Nephron (organoid): ENCODE measurements around the gene TH.

ENCODE experiments used
- H3K27ac Mint-ChIP-seq, 3 experiments: 2 replicates each; pipeline ENCODE4 v1.8.0; 2020; ENCODE audit warnings: mixed read lengths in 3 of 3, mild to moderate bottlenecking in 2 of 3, moderate library complexity in 1 of 3
- H3K27me3 Mint-ChIP-seq: 2 replicates; pipeline ENCODE4 v1.8.0; 2021; ENCODE audit warnings: low read depth, mild to moderate bottlenecking, moderate library complexity, mixed read lengths
- H3K36me3 Mint-ChIP-seq: 2 replicates; pipeline ENCODE4 v1.8.0; 2020; ENCODE audit warnings: low read depth, mixed read lengths
- H3K4me1 Mint-ChIP-seq: 2 replicates; pipeline ENCODE4 v1.8.0; 2020; ENCODE audit warnings: mixed read lengths
- H3K4me3 Mint-ChIP-seq, 3 experiments: 2 replicates each; pipeline ENCODE4 v1.8.0; 2020; ENCODE audit warnings: mild to moderate bottlenecking in 3 of 3, mixed read lengths in 3 of 3, moderate library complexity in 2 of 3
- H3K9me3 Mint-ChIP-seq: 2 replicates; pipeline ENCODE4 v1.8.0; 2020; ENCODE audit warnings: mixed read lengths
- TF ChIP-seq, protein P1 (sequence below), 3 experiments: fragments of 200-600 bp; sonication (generic); IDR thresholded peaks; one replicate each; pipeline ENCODE4 v1.5.0; 2021; ENCODE audit warnings: antibody characterized with exemption in 3 of 3; ENCODE audit not compliant: unreplicated experiment in 3 of 3

TH gene

DNA sequence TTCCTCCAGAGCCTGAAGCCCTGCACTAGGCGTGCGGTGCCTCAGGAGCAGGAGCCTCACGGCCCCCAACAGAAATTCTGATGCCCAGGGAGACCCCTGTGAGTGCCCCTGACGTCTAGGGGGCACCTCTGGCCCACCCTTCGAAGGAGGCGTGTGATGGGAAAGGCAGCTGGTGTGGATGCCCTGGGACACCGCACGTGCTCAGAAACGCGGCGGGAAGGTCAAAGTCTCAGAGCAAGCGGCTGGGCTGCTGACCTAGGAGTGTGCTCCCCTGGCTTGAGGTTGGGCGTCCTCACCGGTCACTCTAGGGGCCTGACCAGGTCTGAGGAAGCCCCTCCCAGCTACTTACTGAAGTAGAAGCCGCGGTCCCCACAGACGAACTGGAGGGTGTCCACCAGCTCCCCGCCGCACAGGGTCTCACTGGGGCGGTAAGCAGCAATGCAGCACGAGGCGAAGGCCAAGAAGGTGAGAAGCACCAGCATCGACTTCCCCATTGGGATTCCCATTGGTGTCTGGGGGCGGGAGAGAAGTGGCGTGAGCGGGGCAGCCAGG is 36.5 kb downstream of the TH start:
- Mint-ChIP-seq H3K27me3 (peaks cover 74% of the 10 kb centered on the region), H3K27ac (no peak overlapping the region), H3K4me3 (peak overlapping the region; percentile 93 to 96 (median 95)), H3K9me3 (no peaks in the 10 kb centered on the region), H3K36me3 (peaks cover 47% of the 10 kb centered on the region), H3K4me1 (peaks cover 31% of the 10 kb centered on the region)
- TF ChIP-seq, protein P1, sequence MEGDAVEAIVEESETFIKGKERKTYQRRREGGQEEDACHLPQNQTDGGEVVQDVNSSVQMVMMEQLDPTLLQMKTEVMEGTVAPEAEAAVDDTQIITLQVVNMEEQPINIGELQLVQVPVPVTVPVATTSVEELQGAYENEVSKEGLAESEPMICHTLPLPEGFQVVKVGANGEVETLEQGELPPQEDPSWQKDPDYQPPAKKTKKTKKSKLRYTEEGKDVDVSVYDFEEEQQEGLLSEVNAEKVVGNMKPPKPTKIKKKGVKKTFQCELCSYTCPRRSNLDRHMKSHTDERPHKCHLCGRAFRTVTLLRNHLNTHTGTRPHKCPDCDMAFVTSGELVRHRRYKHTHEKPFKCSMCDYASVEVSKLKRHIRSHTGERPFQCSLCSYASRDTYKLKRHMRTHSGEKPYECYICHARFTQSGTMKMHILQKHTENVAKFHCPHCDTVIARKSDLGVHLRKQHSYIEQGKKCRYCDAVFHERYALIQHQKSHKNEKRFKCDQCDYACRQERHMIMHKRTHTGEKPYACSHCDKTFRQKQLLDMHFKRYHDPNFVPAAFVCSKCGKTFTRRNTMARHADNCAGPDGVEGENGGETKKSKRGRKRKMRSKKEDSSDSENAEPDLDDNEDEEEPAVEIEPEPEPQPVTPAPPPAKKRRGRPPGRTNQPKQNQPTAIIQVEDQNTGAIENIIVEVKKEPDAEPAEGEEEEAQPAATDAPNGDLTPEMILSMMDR (IDR thresholded peaks at IDR 0.05; ENCODE audit: unreplicated experiment in 3 of 3) = no peak

DNA sequence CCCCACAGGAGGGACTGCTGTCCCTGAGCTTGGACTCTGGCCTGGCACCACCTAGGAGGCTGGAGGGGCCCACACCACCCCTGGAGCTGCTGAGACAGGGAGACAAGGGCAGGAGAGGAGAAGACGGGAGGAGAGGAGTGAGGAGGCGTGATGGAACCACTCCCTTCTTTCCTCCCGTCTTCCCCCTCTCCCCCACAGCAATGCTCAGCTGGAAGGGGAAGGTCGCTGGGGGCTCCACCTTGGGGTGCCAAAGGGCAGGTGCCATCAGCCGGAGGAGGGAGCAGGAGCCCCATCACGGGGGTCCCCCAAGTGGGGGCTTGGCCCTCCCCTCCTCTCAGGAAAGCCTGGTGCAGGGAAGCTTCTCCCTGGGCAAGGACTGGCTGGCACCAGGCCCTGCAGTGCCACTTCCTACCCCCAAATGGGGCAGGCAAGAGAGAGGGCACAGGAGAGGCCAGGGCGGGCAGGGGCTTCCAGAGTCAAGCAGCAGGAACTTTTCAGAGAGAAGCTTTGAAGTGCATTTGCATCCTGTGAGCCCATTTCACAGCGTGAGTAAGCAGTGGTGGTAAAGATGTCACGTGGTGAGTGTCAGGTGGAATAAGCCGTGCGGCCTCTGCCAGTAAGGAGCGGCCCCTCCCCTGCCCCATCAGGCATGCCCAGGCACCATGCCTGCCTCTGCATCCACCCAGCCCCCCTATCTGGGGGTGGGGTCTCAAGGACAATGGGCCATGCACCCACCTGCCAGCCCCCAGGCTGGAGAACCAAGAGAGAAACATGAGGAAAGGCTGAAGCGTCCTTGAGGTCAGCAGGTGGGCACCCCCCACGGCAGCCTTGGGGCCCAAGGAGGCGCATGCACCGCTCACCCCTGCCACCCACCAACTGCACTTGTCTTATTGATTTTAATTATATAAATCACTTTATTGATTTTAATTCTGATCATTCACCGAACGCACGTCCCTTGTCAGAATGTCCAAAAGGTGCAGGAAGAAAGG is 37.3 kb downstream of the TH start:
- peaks cover 31% of the 10 kb centered on the region for H3K4me1 Mint-ChIP-seq
- H3K4me3 Mint-ChIP-seq = peak overlapping the region; percentile 93 to 96 (median 95)
- H3K9me3 Mint-ChIP-seq = no peaks in the 10 kb centered on the region

DNA sequence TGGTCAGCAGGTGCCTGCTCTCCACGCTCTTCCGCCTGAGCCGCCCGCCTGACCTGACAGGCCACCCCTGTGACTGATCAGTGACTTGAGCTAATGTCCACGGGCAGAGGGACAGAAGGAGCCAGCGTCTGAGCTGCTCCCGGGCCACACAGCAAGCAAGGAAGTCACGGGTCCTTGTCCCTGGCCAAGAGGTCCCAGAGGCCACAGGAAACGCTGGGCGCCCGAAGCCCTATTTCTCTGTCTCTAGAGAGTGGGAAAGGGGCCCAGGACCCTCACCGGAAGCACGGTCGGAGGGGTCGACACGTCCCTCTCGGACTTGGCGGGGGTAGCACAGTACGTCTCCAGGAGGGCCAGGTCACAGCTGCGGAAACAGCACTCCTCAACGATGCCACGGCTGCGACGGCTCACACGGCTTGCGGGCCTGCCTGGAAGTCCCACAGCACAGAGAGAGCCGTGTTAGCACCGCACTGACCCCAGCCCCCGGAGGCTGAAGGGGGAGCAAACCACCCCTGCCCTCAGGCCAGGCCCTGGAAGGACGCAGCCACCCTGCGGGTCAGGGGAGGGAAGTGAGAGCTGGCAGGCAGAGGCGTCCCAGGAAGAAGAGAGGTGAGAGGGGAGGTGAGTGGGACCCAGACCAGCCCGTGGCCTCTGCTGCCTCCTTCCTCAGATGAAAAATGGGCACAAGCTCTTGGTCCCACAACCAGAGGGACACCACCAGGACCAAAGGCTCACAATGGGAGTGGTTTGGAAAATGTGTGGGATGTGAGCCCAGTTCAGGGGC is 38.2 kb downstream of the TH start:
- peaks cover 69% of the 10 kb centered on the region for H3K27me3 Mint-ChIP-seq
- peak overlapping the region; percentile 69 to 73 (median 72) for H3K4me3 Mint-ChIP-seq
- TF ChIP-seq, protein P1 (IDR thresholded peaks at IDR 0.05; ENCODE audit: unreplicated experiment in 3 of 3) = no peak
- no peaks in the 10 kb centered on the region for H3K9me3 Mint-ChIP-seq
- H3K4me1 Mint-ChIP-seq = peaks cover 31% of the 10 kb centered on the region
- H3K27ac Mint-ChIP-seq = peak overlapping the region; percentile 16 to 90 (median 50)
- peaks cover 51% of the 10 kb centered on the region for H3K36me3 Mint-ChIP-seq

More for the DNA sequence above, 37.3 kb downstream of the TH start:
- Mint-ChIP-seq H3K27me3 (peaks cover 71% of the 10 kb centered on the region), H3K36me3 (peaks cover 47% of the 10 kb centered on the region), H3K27ac (no peak overlapping the region)
- TF ChIP-seq, protein P1 (IDR thresholded peaks at IDR 0.05; ENCODE audit: unreplicated experiment in 3 of 3) = no peak

DNA sequence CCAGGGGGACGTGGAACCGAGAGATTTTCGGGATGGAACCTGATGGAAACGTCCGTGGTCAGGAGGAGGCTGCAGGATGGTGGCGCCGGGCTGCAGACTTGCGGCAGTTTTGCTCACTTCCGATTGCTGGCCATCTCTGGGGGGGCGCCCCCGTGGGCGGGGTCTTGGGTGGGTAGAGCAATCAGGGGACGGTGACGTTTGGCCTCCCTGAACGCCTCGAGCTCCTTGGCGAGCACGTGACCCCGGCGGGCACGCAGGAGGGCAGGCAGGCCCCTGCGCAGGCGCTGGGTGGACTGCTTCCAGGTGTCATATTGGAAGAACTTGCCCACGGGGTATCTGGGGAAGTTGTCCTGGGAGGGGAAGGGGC is 38.8 kb downstream of the TH start:
- H3K27me3 Mint-ChIP-seq = peaks cover 67% of the 10 kb centered on the region
- H3K9me3 Mint-ChIP-seq = no peaks in the 10 kb centered on the region
- peaks cover 31% of the 10 kb centered on the region for H3K4me1 Mint-ChIP-seq
- TF ChIP-seq, protein P1 (IDR thresholded peaks at IDR 0.05; ENCODE audit: unreplicated experiment in 3 of 3) = no peak
- peaks cover 51% of the 10 kb centered on the region for H3K36me3 Mint-ChIP-seq
- H3K4me3 Mint-ChIP-seq = peak overlapping the region; percentile 69 to 73 (median 72)
- H3K27ac Mint-ChIP-seq = peak overlapping the region; percentile 16 to 90 (median 63)

DNA sequence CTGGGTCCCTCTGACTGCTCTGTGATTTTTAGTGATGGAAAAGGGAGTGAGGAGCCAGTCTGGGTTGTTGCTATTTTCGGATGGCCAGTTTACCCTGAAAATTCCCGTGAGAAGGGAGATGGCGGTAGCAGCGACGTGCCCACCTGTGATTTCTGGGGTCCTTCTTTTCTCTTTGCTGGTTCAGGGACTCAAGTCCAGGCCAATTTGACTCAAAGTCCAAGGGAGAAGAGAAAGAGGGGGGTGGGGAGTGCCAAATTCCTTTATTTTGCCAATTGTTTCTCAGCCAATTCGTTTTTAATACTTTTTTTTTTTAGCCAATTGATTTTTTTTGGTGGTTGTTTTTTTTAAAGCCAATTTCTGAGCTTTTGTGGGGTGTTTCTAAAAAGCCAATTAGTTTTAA is 39.4 kb downstream of the TH start:
- peak overlapping the region; percentile 63 to 90 (median 72) for H3K27ac Mint-ChIP-seq
- TF ChIP-seq, protein P1 (IDR thresholded peaks at IDR 0.05; ENCODE audit: unreplicated experiment in 3 of 3) = no peak
- peaks cover 51% of the 10 kb centered on the region for H3K36me3 Mint-ChIP-seq
- peak overlapping the region; percentile 48 to 66 (median 58) for H3K4me3 Mint-ChIP-seq
- H3K4me1 Mint-ChIP-seq = peaks cover 31% of the 10 kb centered on the region
- peaks cover 61% of the 10 kb centered on the region for H3K27me3 Mint-ChIP-seq
- no peaks in the 10 kb centered on the region for H3K9me3 Mint-ChIP-seq
